Small intestine (tissue), 7 donors: Measurements from ENCODE around the gene TMEM271. TPM values are rescaled to one million over a fixed set of nuclear protein-coding genes. Genes with fewer than 3 reads are reported as not detected.

Source experiments
- DNase-seq, 2 donors: peaks; one replicate each; pipeline versions ENCODE4 v3.0.0 to v3.0.0-alpha.2; 2013
- FAIRE-seq: peaks from 2 replicates; lab custom pipeline; 2012; peaks lifted over from hg19 to GRCh38; lab: Jason Lieb, UNC
- H3K27ac ChIP-seq, 3 donors: one replicate each; pipeline ENCODE4 v1.5.1; 2013; ENCODE audit warnings: low read length in 2 of 3, mild to moderate bottlenecking in 2 of 3, control low read depth in 1 of 3, inconsistent platforms in 1 of 3, low read depth in 1 of 3, moderate library complexity in 1 of 3
- H3K27me3 ChIP-seq, 3 donors: one replicate each; pipeline ENCODE4 v1.6.1; 2013; ENCODE audit warnings: low read length in 3 of 3, inconsistent platforms in 1 of 3; ENCODE audit not compliant: control insufficient read depth in 3 of 3, insufficient read depth in 3 of 3
- H3K36me3 ChIP-seq, 3 donors: one replicate each; pipeline ENCODE4 v1.6.1; 2013; ENCODE audit warnings: low read length in 3 of 3, inconsistent platforms in 1 of 3, low read depth in 1 of 3, mild to moderate bottlenecking in 1 of 3, moderate library complexity in 1 of 3; ENCODE audit not compliant: control insufficient read depth in 3 of 3, insufficient read depth in 2 of 3
- H3K4me1 ChIP-seq, 3 donors: one replicate each; pipeline ENCODE4 v1.6.1; 2013; ENCODE audit warnings: low read length in 2 of 3, inconsistent platforms in 1 of 3, low read depth in 1 of 3, mild to moderate bottlenecking in 1 of 3, moderate library complexity in 1 of 3; ENCODE audit not compliant: control insufficient read depth in 3 of 3, insufficient read depth in 2 of 3
- H3K4me3 ChIP-seq, 3 donors: one replicate each; pipeline ENCODE4 v1.5.1; 2013; ENCODE audit warnings: low read length in 3 of 3, control low read depth in 1 of 3, inconsistent platforms in 1 of 3, low read depth in 1 of 3, mild to moderate bottlenecking in 1 of 3, moderate library complexity in 1 of 3
- H3K9me3 ChIP-seq, 2 donors: one replicate each; pipeline ENCODE4 v1.6.1; 2013; ENCODE audit warnings: low read depth in 1 of 2, low read length in 1 of 2; ENCODE audit not compliant: control insufficient read depth in 2 of 2, insufficient read depth in 1 of 2
- WGBS, 3 donors: extraction: QIAGEN DNeasy Blood & Tissue Kit; methylation state at CpG; one replicate each; pipeline ENCODE4 v1.1.7; 2013; 5-methylcytosine and 5-hydroxymethylcytosine counted together
- polyA plus RNA-seq, 4 donors: library from polyadenylated mRNA; stranded (reverse) in 3 of 4; unstranded in 1 of 4; fragments of 200-250 nt in 3 of 4; fragments of 120-200 nt in 1 of 4; gene quantifications; one replicate each; pipeline versions ENCODE4 v1.2.1 to v1.2.3, GENCODE V29; 2013
- donor health status: healthy with polysubstance abuse.
- donor health status: control.
- donor health status: control.
- donor health status: Bipolar disorder and iron deficiency.
- donor health status: healthy.

Gene TMEM271
- polyA plus RNA-seq, 4 donors = 0.04 to 0.22 TPM; not detected in 2

GRCh38 chr4:537436-538264 lies 38.4 kb downstream of the TMEM271 start:
- 95 to 98% (median 97%) methylated on average over 21 of the region's 21 CpGs for WGBS, 3 donors
- Histone ChIP-seq H3K27ac (no peak overlapping the region), H3K9me3 (no peaks in the 10 kb centered on the region), H3K27me3 (no peaks in the 10 kb centered on the region), H3K36me3 (peaks cover 20 to 56% (median 29%) of the 10 kb centered on the region in 3 donors), H3K4me3 (no peak overlapping the region), H3K4me1 (no peaks in the 10 kb centered on the region)
- no peak for FAIRE-seq
- no peak for DNase-seq

GRCh38 chr4:536351-536972 lies 39.6 kb downstream of the TMEM271 start:
- Histone ChIP-seq H3K36me3 (peaks cover 20 to 68% (median 35%) of the 10 kb centered on the region in 3 donors), H3K27me3 (no peaks in the 10 kb centered on the region), H3K9me3 (no peaks in the 10 kb centered on the region), H3K4me1 (no peaks in the 10 kb centered on the region), H3K27ac (no peak overlapping the region), H3K4me3 (no peak overlapping the region)
- DNase-seq = no peak
- 96 to 98% (median 98%) methylated on average over 36 of the region's 36 CpGs for WGBS, 3 donors
- FAIRE-seq = no peak

GRCh38 chr4:535924-536281 lies 40.2 kb downstream of the TMEM271 start:
- H3K27me3 ChIP-seq = no peaks in the 10 kb centered on the region
- WGBS, 3 donors = 97 to 98% (median 98%) methylated on average over 23 of the region's 23 CpGs
- no peak overlapping the region for H3K4me3 ChIP-seq
- no peaks in the 10 kb centered on the region for H3K9me3 ChIP-seq
- H3K27ac ChIP-seq = no peak overlapping the region
- DNase-seq = no peak
- H3K36me3 ChIP-seq = peaks cover 20 to 74% (median 38%) of the 10 kb centered on the region in 3 donors
- FAIRE-seq = no peak
- H3K4me1 ChIP-seq = no peaks in the 10 kb centered on the region

GRCh38 chr4:535181-535923 lies 40.7 kb downstream of the TMEM271 start:
- no peaks in the 10 kb centered on the region for H3K27me3 ChIP-seq
- no peak overlapping the region for H3K4me3 ChIP-seq
- DNase-seq (no peak), FAIRE-seq (no peak)
- H3K36me3 ChIP-seq = peaks cover 20 to 76% (median 42%) of the 10 kb centered on the region in 3 donors
- 95 to 98% (median 98%) methylated on average over 38 to 39 of the region's 39 CpGs for WGBS, 3 donors
- no peak overlapping the region for H3K27ac ChIP-seq
- no peaks in the 10 kb centered on the region for H3K9me3 ChIP-seq
- H3K4me1 ChIP-seq = no peaks in the 10 kb centered on the region

GRCh38 chr4:534576-535151 lies 41.4 kb downstream of the TMEM271 start:
- no peak for FAIRE-seq
- H3K27me3 ChIP-seq = no peaks in the 10 kb centered on the region
- H3K4me3 ChIP-seq = no peak overlapping the region
- H3K4me1 ChIP-seq = no peaks in the 10 kb centered on the region
- no peak overlapping the region for H3K27ac ChIP-seq
- H3K36me3 ChIP-seq = peaks cover 20 to 82% (median 46%) of the 10 kb centered on the region in 3 donors
- 95 to 97% (median 97%) methylated on average over 22 of the region's 22 CpGs for WGBS, 3 donors
- DNase-seq = no peak
- no peaks in the 10 kb centered on the region for H3K9me3 ChIP-seq

- no peak overlapping the region for H3K4me3 ChIP-seq
- no peaks in the 10 kb centered on the region for H3K9me3 ChIP-seq
- no peaks in the 10 kb centered on the region for H3K4me1 ChIP-seq
- no peak overlapping the region for H3K27ac ChIP-seq
- WGBS, 3 donors = 94 to 96% (median 94%) methylated on average over 21 of the region's 21 CpGs
- H3K27me3 ChIP-seq = no peaks in the 10 kb centered on the region
- DNase-seq (no peak), FAIRE-seq (no peak)
- peaks cover 20 to 85% (median 44%) of the 10 kb centered on the region in 3 donors for H3K36me3 ChIP-seq
These were observed 42.0 kb downstream of the TMEM271 start for GRCh38 chr4:534101-534575.

- WGBS, 3 donors = 97 to 98% (median 97%) methylated on average over 36 of the region's 36 CpGs
- no peak for FAIRE-seq
These were observed 42.6 kb downstream of the TMEM271 start for GRCh38 chr4:533318-534100.

More at GRCh38 chr4:533318-534100, 42.6 kb downstream of the TMEM271 start:
- no peak for DNase-seq
- H3K27ac ChIP-seq = no peak overlapping the region
- peaks cover 20 to 87% (median 48%) of the 10 kb centered on the region in 3 donors for H3K36me3 ChIP-seq
- no peaks in the 10 kb centered on the region for H3K9me3 ChIP-seq
- H3K27me3 ChIP-seq = no peaks in the 10 kb centered on the region
- H3K4me1 ChIP-seq = no peaks in the 10 kb centered on the region
- no peak overlapping the region for H3K4me3 ChIP-seq
